HepG2 (cell line): ENCODE data around the gene BABAM2. TPM values are rescaled to one million over a fixed set of nuclear protein-coding genes. Genes with fewer than 3 reads are reported as not detected.

Experiments used
- ATAC-seq: fragments of 200-7000 bp; cut with Tn5 transposase; 3 replicates; pipeline ENCODE4 v1.9.1; 2020; ENCODE audit warnings: mild to moderate bottlenecking, moderate library complexity
- BruUV-seq: library from RNA; stranded (reverse); fragments of 400-500 nt; replicated peaks from 2 replicates; lab custom pipeline; 2021; lab: Mats Ljungman, UMichigan
- CTCF ChIA-PET: fragments of 300-600 bp; formaldehyde crosslinking; extraction: SDS; loops from one replicate; lab custom pipeline; 2021; ENCODE audit warnings: low total read pairs, inconsistent platforms, low intra/inter-chr PET ratio; lab: Yijun Ruan, JAX
- POLR2A ChIA-PET: fragments of 350-600 bp; sonication (Branson Sonifier 250); formaldehyde crosslinking; loops from one replicate; lab custom pipeline; 2020; ENCODE audit warnings: antibody characterized with exemption, inconsistent platforms; lab: Yijun Ruan, JAX
- DNase-seq: peaks from one replicate; pipeline ENCODE4 v3.0.0-alpha.2; 2015; ENCODE audit warnings: low spot score
- FAIRE-seq: peaks from 3 replicates; lab custom pipeline; 2011; peaks lifted over from hg19 to GRCh38; lab: Jason Lieb, UNC
- H2AFZ ChIP-seq: one replicate; pipeline ENCODE4 v1.6.1; 2011; ENCODE audit warnings: low read length, inconsistent platforms
- H3K27ac ChIP-seq: fragments of 300-600 bp; 3 replicates; pipeline ENCODE4 v1.8.0; 2011; ENCODE audit warnings: mixed run types, mild to moderate bottlenecking, mixed read lengths, low read length, inconsistent platforms; ENCODE audit not compliant: insufficient read depth; ENCODE audit errors: extremely low read length
- H3K27me3 ChIP-seq, 2 experiments: fragments of 200-600 bp in 1 of 2; 2 replicates in 1 of 2; 3 replicates in 1 of 2; pipeline versions ENCODE4 v1.6.0 to v1.8.0; 2011; ENCODE audit warnings: low read length in 2 of 2, mild to moderate bottlenecking in 2 of 2, moderate library complexity in 2 of 2, inconsistent platforms in 1 of 2; ENCODE audit not compliant: insufficient read depth in 2 of 2, control insufficient read depth in 1 of 2
- H3K36me3 ChIP-seq, 2 experiments: fragments of 200-600 bp in 1 of 2; replicated peaks in 1 of 2; 2 replicates in 1 of 2; 3 replicates in 1 of 2; pipeline versions ENCODE4 v1.5.1 to v1.8.0; 2011; ENCODE audit warnings: low read length in 2 of 2, inconsistent platforms in 1 of 2; ENCODE audit not compliant: insufficient read depth in 2 of 2, control insufficient read depth in 1 of 2
- H3K4me1 ChIP-seq: 2 replicates; pipeline ENCODE4 v1.5.1; 2012; ENCODE audit warnings: low read length, inconsistent platforms; ENCODE audit not compliant: insufficient read depth
- H3K4me2 ChIP-seq: 2 replicates; pipeline ENCODE4 v1.6.0; 2011; ENCODE audit warnings: low read depth, low read length, inconsistent platforms
- H3K4me3 ChIP-seq, 3 experiments: fragments of 200-600 bp in 1 of 3; sonication (generic), shearing (Covaris generic) in 1 of 3; replicated peaks in 1 of 3; 2 replicates each; pipeline ENCODE4 v1.5.1; 2011 to 2016; ENCODE audit warnings: low read length in 3 of 3, inconsistent platforms in 2 of 3, low read depth in 2 of 3, mild to moderate bottlenecking in 2 of 3, control low read depth in 1 of 3, mixed read lengths in 1 of 3; ENCODE audit not compliant: insufficient read depth in 1 of 3
- H3K79me2 ChIP-seq: one replicate; pipeline ENCODE4 v1.6.1; 2011; ENCODE audit warnings: low read length, inconsistent platforms; ENCODE audit not compliant: insufficient read depth
- H3K9ac ChIP-seq: 2 replicates; pipeline ENCODE4 v1.6.0; 2011; ENCODE audit warnings: mild to moderate bottlenecking, low read depth, low read length, inconsistent platforms; ENCODE audit not compliant: insufficient read depth
- H3K9me3 ChIP-seq: 2 replicates; pipeline ENCODE4 v1.5.1; 2012; ENCODE audit warnings: mild to moderate bottlenecking, low read length
- H4K20me1 ChIP-seq: 2 replicates; pipeline ENCODE4 v1.6.0; 2011; ENCODE audit warnings: inconsistent platforms, mild to moderate bottlenecking, low read length, moderate library complexity; ENCODE audit not compliant: insufficient read depth
- ARHGAP35 ChIP-seq: sonication (generic); formaldehyde crosslinking; IDR thresholded peaks from 2 replicates; pipeline ENCODE4 v1.9.0; 2022; ENCODE audit warnings: mild to moderate bottlenecking, inconsistent platforms, moderate library complexity, missing genetic modification reagents, borderline replicate concordance
- GFI1 ChIP-seq: sonication (generic); formaldehyde crosslinking; IDR thresholded peaks from 2 replicates; pipeline ENCODE4 v1.5.0; 2020; ENCODE audit warnings: missing genetic modification reagents, mild to moderate bottlenecking, borderline replicate concordance
- MED13 ChIP-seq: sonication (generic); formaldehyde crosslinking; IDR thresholded peaks from 2 replicates; pipeline ENCODE4 v1.5.0; 2020; ENCODE audit warnings: missing genetic modification reagents
- MIER2 ChIP-seq: IDR thresholded peaks from 2 replicates; pipeline ENCODE4 v1.6.1; 2016; ENCODE audit warnings: missing biosample characterization, missing genetic modification reagents
- PHF20 ChIP-seq: sonication (generic); formaldehyde crosslinking; IDR thresholded peaks from 2 replicates; pipeline ENCODE4 v1.5.0; 2020; ENCODE audit warnings: mild to moderate bottlenecking, missing genetic modification reagents
- RNF2 ChIP-seq: fragments of 450-650 bp; conservative IDR thresholded peaks from 2 replicates; pipeline ENCODE4 v1.6.1; 2016; ENCODE audit warnings: low read depth
- TMF1 ChIP-seq: sonication (generic); formaldehyde crosslinking; IDR thresholded peaks from 2 replicates; pipeline ENCODE4 v1.8.1; 2022; ENCODE audit warnings: low read depth, missing genetic modification reagents
- ZNF260 ChIP-seq: sonication (generic); formaldehyde crosslinking; IDR thresholded peaks from 2 replicates; pipeline ENCODE4 v1.4.0; 2020; ENCODE audit warnings: missing genetic modification reagents, low read depth, mild to moderate bottlenecking, borderline replicate concordance
- WGBS: methylation state at CpG from one replicate; pipeline ENCODE4 v1.1.6; 2017; ENCODE audit warnings: low lambda C conversion rate; 5-methylcytosine and 5-hydroxymethylcytosine counted together
- in situ Hi-C: cut with HindIII; loops from 2 replicates; pipeline ENCODE4 v1.10.0; 2017; ENCODE audit warnings: low pct_unique_long_range_greater_than_20kb; ENCODE audit not compliant: extremely low pct_ligation_motif_present
- intact Hi-C: fragments of 100-400 bp; cut with micrococcal nuclease; formaldehyde crosslinking; loops from one replicate; pipeline ENCODE4 v1.10.0; 2022; ENCODE audit not compliant: unreplicated experiment
- polyA plus RNA-seq, 8 experiments: library from polyadenylated mRNA; depleted of rRNA in 3 of 8; stranded (reverse) in 7 of 8; unstranded in 1 of 8; fragments of >200 nt; fragmentation: Illumina TruSeq in 4 of 8; extraction: Trizol in 4 of 8; gene quantifications; 2 replicates each; pipeline versions ENCODE4 v1.2.1 to v1.2.3, GENCODE V29; 2011 to 2016; ENCODE audit warnings: low read depth in 4 of 8, missing spikeins in 1 of 8, mixed read lengths in 1 of 8; ENCODE audit not compliant: insufficient read depth in 1 of 8
- total RNA-seq, 5 experiments: library from RNA; depleted of rRNA; stranded (reverse); fragments of >200 nt; fragmentation: Illumina TruSeq; extraction: Trizol; gene quantifications; 2 replicates each; pipeline ENCODE4 v1.2.3, GENCODE V29; 2016; ENCODE audit warnings: low read depth in 1 of 5

The BABAM2 gene
- total and polyA plus RNA-seq, 2 of the 13 experiments (the other 11 are each of a cell fraction or from before 2014, with no cell fraction given): 24.9 to 28.0 TPM

DNA sequence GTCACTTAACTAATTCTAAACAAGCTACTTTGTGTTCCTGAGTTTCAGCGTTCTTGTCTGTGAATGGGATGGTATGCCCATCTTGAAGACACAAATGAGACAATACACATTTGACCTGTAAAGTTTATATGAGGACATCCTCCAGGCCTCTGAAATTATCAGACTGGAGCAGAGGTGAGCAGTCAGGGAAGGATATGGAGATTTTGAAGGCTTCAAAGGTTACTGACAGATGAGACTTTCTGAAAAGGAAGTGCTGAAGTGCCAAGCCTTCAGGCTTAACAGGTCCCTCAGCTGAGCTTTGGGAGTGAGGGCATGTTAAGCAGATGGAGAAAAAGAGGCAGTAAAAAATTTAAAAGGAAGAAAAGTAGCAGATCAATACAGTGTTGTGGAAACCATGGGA is 391.2 kb downstream of the BABAM2 start (continued):
- TF ChIP-seq ZNF260 (CRISPR knock-in tag) (no peak), MED13 (CRISPR knock-in tag) (no peak), MIER2 (CRISPR knock-in tag) (no peak), TMF1 (CRISPR knock-in tag) (no peak), GFI1 (CRISPR knock-in tag) (no peak)

- TF ChIP-seq PHF20 (no peak), ARHGAP35 (CRISPR knock-in tag) (no peak), RNF2 (no peak)
- Histone ChIP-seq H3K4me3 (no peak overlapping the region), H3K4me2 (no peak overlapping the region), H2AFZ (no peak overlapping the region), H3K9me3 (no peaks in the 10 kb centered on the region), H3K9ac (no peak overlapping the region), H3K79me2 (no peaks in the 10 kb centered on the region), H3K36me3 (no peaks in the 10 kb centered on the region), H3K27ac (no peak overlapping the region), H3K4me1 (no peaks in the 10 kb centered on the region), H3K27me3 (no peaks in the 10 kb centered on the region), H4K20me1 (no peaks in the 10 kb centered on the region)
- in situ Hi-C loops: no loop called here
- 93% methylated on average over 3 of the region's 3 CpGs for WGBS
- DNase-seq: no peak
- intact Hi-C loops: no loop called here
- POLR2A ChIA-PET: no interaction called here
- CTCF ChIA-PET: no interaction called here
- no TSS peak for BruUV-seq
- FAIRE-seq: no peak
- ATAC-seq: no peak
Observed at GRCh38 chr2:28282248-28282647, 391.7 kb downstream of the BABAM2 start.
